ENCODE data around the gene SOHLH1. TPM values are rescaled to one million over a fixed set of nuclear protein-coding genes. Genes with fewer than 3 reads are reported as not detected.

The SOHLH1 gene
- total RNA-seq, 1 experiment from 2014 or later, result not detected

DNA sequence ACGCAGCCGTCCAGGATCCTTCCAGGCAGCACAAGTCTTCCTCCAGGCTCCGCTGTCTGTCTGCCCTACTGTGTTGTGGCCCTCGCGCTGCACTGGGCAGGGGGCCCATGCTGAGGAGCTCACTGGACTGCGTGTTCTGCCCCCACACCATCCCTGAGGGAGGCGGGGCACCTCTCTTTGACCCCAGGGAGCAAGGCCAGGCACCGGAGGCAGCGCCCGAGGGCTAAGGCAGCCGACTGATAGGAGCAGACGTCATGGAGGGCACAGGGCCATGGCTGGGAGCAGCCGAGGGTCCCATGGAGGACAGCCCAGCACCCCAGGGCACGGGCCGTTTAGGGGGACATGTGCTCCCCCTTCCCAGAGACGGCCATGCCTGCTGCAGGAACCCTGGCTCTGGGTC, 49.4 kb upstream of the SOHLH1 start:
- Histone ChIP-seq H2AFZ (ENCODE audit: low read depth, low read length, poor library complexity, severe bottlenecking) (no peak overlapping the region), H3K9me3 (ENCODE audit: control insufficient read depth in 1 of 2, insufficient read depth in 1 of 2, low read depth in 1 of 2, low read length in 2 of 2) (no peaks in the 10 kb centered on the region), H3K4me1 (ENCODE audit: control insufficient read depth in 1 of 2, insufficient read depth in 2 of 2, low read length in 2 of 2) (no peaks in the 10 kb centered on the region), H3K9me2 (ENCODE audit: insufficient read depth) (no peaks in the 10 kb centered on the region), H4K20me1 (ENCODE audit: insufficient read depth) (no peaks in the 10 kb centered on the region), H3K27me3 (ENCODE audit: insufficient read depth, low read length) (no peaks in the 10 kb centered on the region), H3K4me3 (replicated peaks in 1 of 2; ENCODE audit: low read depth in 1 of 2, low read length in 2 of 2) (no peak overlapping the region), H3K4me2 (ENCODE audit: low read length) (no peak overlapping the region), H3K36me3 (ENCODE audit: control insufficient read depth in 1 of 2, insufficient read depth in 2 of 2, low read length in 2 of 2) (no peaks in the 10 kb centered on the region), H3K27ac (ENCODE audit: low read depth, low read length) (no peak overlapping the region), H3K9ac (ENCODE audit: low read length) (no peak overlapping the region), H3K79me2 (ENCODE audit: insufficient read depth, low read length) (no peaks in the 10 kb centered on the region)
- intact Hi-C loops (cut with micrococcal nuclease), result no loop called here
- TF ChIP-seq YY1 (IDR thresholded peaks at IDR 0.05; ENCODE audit: extremely low read depth, insufficient replicate concordance, low read depth, low read length) (no peak), ELF1 (IDR thresholded peaks at IDR 0.05; ENCODE audit: borderline replicate concordance, low read depth) (no peak), FOSL1 (IDR thresholded peaks at IDR 0.05; ENCODE audit: low read depth) (no peak), CBX3 (IDR thresholded peaks at IDR 0.05; ENCODE audit: low read depth) (no peak)
- TF ChIP-seq, protein P1, sequence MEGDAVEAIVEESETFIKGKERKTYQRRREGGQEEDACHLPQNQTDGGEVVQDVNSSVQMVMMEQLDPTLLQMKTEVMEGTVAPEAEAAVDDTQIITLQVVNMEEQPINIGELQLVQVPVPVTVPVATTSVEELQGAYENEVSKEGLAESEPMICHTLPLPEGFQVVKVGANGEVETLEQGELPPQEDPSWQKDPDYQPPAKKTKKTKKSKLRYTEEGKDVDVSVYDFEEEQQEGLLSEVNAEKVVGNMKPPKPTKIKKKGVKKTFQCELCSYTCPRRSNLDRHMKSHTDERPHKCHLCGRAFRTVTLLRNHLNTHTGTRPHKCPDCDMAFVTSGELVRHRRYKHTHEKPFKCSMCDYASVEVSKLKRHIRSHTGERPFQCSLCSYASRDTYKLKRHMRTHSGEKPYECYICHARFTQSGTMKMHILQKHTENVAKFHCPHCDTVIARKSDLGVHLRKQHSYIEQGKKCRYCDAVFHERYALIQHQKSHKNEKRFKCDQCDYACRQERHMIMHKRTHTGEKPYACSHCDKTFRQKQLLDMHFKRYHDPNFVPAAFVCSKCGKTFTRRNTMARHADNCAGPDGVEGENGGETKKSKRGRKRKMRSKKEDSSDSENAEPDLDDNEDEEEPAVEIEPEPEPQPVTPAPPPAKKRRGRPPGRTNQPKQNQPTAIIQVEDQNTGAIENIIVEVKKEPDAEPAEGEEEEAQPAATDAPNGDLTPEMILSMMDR (IDR thresholded peaks at IDR 0.05 in 2 of 3, conservative IDR thresholded peaks at IDR 0.05 in 1 of 3; ENCODE audit: borderline replicate concordance in 1 of 3, insufficient read depth in 1 of 3, low read depth in 2 of 3, low read length in 2 of 3), result no peak
- CTCF ChIA-PET, result no interaction called here
- POLR2A ChIA-PET, result no interaction called here
- no peak for ATAC-seq
- BruUV-seq (replicated peaks), result no TSS peak
- RAD21 ChIA-PET (ENCODE audit: low non-redundant PET in 1 of 2, low total read pairs in 2 of 2, uncharacterized antibody in 2 of 2, unreplicated experiment in 2 of 2), result no interaction called here
- DNase-seq (ENCODE audit: low read depth, low spot score), result no peak

DNA sequence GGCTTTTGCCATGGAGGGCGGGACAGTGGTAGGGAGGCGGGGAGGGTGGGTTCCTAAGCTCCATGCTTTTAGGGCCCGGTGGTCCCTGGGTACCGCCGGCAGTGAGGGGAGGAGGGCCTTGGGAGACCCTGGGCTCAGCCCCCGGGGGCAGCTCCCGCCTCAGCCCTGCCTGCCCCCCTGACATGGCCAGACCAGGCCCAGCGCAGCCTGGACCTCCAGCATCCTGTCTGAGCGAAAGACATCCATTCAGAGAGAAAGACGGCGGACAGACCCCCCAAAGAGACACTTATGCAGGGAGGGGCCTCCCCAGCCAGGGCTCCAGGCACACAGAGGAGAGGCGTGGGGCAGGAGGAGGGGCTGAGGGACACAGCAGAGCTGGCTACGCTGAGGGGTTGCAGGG, 48.0 kb upstream of the SOHLH1 start:
- Histone ChIP-seq H3K4me2 (ENCODE audit: low read length) (no peak overlapping the region), H3K36me3 (ENCODE audit: control insufficient read depth in 1 of 2, insufficient read depth in 2 of 2, low read length in 2 of 2) (no peaks in the 10 kb centered on the region), H3K79me2 (ENCODE audit: insufficient read depth, low read length) (no peaks in the 10 kb centered on the region), H3K9me2 (ENCODE audit: insufficient read depth) (no peaks in the 10 kb centered on the region), H3K9ac (ENCODE audit: low read length) (no peak overlapping the region), H2AFZ (ENCODE audit: low read depth, low read length, poor library complexity, severe bottlenecking) (no peak overlapping the region), H3K27me3 (ENCODE audit: insufficient read depth, low read length) (no peaks in the 10 kb centered on the region), H4K20me1 (ENCODE audit: insufficient read depth) (no peaks in the 10 kb centered on the region), H3K4me1 (ENCODE audit: control insufficient read depth in 1 of 2, insufficient read depth in 2 of 2, low read length in 2 of 2) (no peaks in the 10 kb centered on the region), H3K27ac (ENCODE audit: low read depth, low read length) (no peak overlapping the region), H3K9me3 (ENCODE audit: control insufficient read depth in 1 of 2, insufficient read depth in 1 of 2, low read depth in 1 of 2, low read length in 2 of 2) (no peaks in the 10 kb centered on the region), H3K4me3 (replicated peaks in 1 of 2; ENCODE audit: low read depth in 1 of 2, low read length in 2 of 2) (no peak overlapping the region)
- POLR2A ChIA-PET, result no interaction called here
- no peak for DNase-seq (ENCODE audit: low read depth, low spot score)
- RAD21 ChIA-PET (ENCODE audit: low non-redundant PET in 1 of 2, low total read pairs in 2 of 2, uncharacterized antibody in 2 of 2, unreplicated experiment in 2 of 2), result no interaction called here
- CTCF ChIA-PET, result no interaction called here
- BruUV-seq (replicated peaks), result no TSS peak
- ATAC-seq, result no peak
- intact Hi-C loops (cut with micrococcal nuclease), result no loop called here
- TF ChIP-seq EZH2phosphoT487 (IDR thresholded peaks at IDR 0.05; ENCODE audit: borderline replicate concordance) (no peak), ZFX (IDR thresholded peaks at IDR 0.05) (no peak), SIN3A (IDR thresholded peaks at IDR 0.05; ENCODE audit: low read depth) (no peak), SP1 (IDR thresholded peaks at IDR 0.05; ENCODE audit: low read depth) (no peak), CBX3 (IDR thresholded peaks at IDR 0.05; ENCODE audit: low read depth) (no peak), SRF (IDR thresholded peaks at IDR 0.05; ENCODE audit: low read depth) (no peak), EGR1 (IDR thresholded peaks at IDR 0.05; ENCODE audit: low read depth) (no peak), TCF7L2 (IDR thresholded peaks at IDR 0.05; ENCODE audit: borderline replicate concordance, extremely low read depth, insufficient read depth, insufficient read length) (no peak), EZH2 (IDR thresholded peaks at IDR 0.05) (no peak), FOSL1 (IDR thresholded peaks at IDR 0.05; ENCODE audit: low read depth) (no peak), POLR2AphosphoS5 (IDR thresholded peaks at IDR 0.05; ENCODE audit: low read depth, low read length) (no peak), ZNF274 (IDR thresholded peaks at IDR 0.05; ENCODE audit: low read depth, low read length) (no peak), MAX (IDR thresholded peaks at IDR 0.05) (no peak), YY1 (IDR thresholded peaks at IDR 0.05; ENCODE audit: extremely low read depth, insufficient replicate concordance, low read depth, low read length) (no peak), ATF3 (IDR thresholded peaks at IDR 0.05) (no peak)

Measured in HCT116 (cell line).